Measurements from ENCODE around the gene ARID5B. TPM values are rescaled to one million over a fixed set of nuclear protein-coding genes. Genes with fewer than 3 reads are reported as not detected.
A peak's percentile ranks its signal among the peaks of the same experiment; 100 is the strongest.

Gene ARID5B
- total and polyA plus RNA-seq, 2 of the 4 experiments (the other 2 are of a cell fraction), result 41.0 to 125 TPM

DNA sequence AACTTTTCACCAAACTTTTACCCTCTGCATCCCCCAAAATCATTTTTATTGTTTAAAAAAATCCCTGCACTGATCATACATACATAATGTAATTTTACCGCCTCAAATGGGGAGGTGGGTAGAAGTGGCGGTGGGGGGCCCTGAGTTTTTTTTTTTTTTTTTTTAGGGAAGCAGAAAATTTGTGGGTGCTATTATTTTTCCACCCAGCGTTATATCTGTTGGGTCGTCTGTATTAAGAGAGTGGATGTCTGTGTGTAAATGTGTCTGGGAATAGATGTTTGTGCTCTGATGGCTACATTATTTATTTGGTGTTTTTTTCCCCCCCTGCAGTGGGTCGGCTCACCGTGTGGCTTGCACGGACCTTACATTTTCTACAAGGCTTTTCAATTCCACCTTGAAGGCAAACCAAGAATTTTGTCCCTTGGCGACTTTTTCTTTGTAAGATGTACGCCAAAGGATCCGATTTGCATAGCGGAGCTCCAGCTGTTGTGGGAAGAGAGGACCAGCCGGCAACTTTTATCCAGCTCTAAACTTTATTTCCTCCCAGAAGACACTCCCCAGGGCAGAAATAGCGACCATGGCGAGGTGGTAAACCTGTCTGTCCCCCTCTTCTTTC, 438 bp downstream of the ARID5B start:
- peak overlapping the region; percentile 91 for H3K4me2 ChIP-seq (ENCODE audit: low read depth, low read length)
- H4K5ac ChIP-seq (ENCODE audit: low read depth, low read length), result peak overlapping the region; percentile 51
- H3K23ac ChIP-seq (ENCODE audit: low read depth, low read length), result peak overlapping the region; percentile 98
- no peaks in the 10 kb centered on the region for H3K9me3 ChIP-seq (ENCODE audit: control insufficient read depth, insufficient read depth, low read length)
- no peak for ATAC-seq (ENCODE audit: low read depth)
- peak overlapping the region; percentile 94 for H3K4ac ChIP-seq (ENCODE audit: low read depth, low read length)
- peak overlapping the region; percentile 66 for H2AK9ac ChIP-seq (replicated peaks; ENCODE audit: low read depth, low read length, poor library complexity)
- H3K9ac ChIP-seq (ENCODE audit: low read depth, low read length), result peak overlapping the region; percentile 100
- WGBS, 2 experiments (ENCODE audit: extremely low coverage in 2 of 2, insufficient read length in 1 of 2), result 0% methylated on average over 1 of the region's 14 CpGs; no CpG with 5 or more reads in 1 of the 2 experiments
- dilution Hi-C loops (cut with HindIII; ENCODE audit: low sequenced_read_pairs, unreplicated experiment), result no loop called here
- H2BK120ac ChIP-seq (ENCODE audit: low read depth, low read length), result peak overlapping the region; percentile 88
- ChIA-PET CTCF (interaction anchor here (0.6 to 1.2 kb wide), 6 partner anchors 35 to 343 kb away, joined by 3 to 7 read pairs (median 3); no protein-coding TSS in a partner anchor), POLR2A (ENCODE audit: unreplicated experiment) (interaction anchor here (0.5 to 1.1 kb wide), 5 partner anchors 36 to 329 kb away, joined by 3 to 14 read pairs (median 4); no protein-coding TSS in a partner anchor)
- peak overlapping the region; percentile 60 for H3K4me3 ChIP-seq (ENCODE audit: insufficient read depth, low read depth, low read length)
- H3K79me1 ChIP-seq (ENCODE audit: low read depth in 1 of 2, low read length in 2 of 2), result peaks cover 4 to 30% of the 10 kb centered on the region in 2 experiments; a peak in 3 of 4 replicates
- H3K18ac ChIP-seq (ENCODE audit: low read depth, low read length), result peak overlapping the region; percentile 95
- in situ Hi-C loops (cut with MboI; ENCODE audit: low sequenced_read_pairs), result loop anchor here (5.0 to 10.0 kb wide), 2 partner anchors 150 to 333 kb away; no protein-coding TSS in a partner anchor
- BruUV-seq (replicated peaks), result TSS peak; percentile 83
- peaks cover under 1% of the 10 kb centered on the region; the same call in 1 of the 2 replicates for H3K36me3 ChIP-seq (ENCODE audit: control insufficient read depth, insufficient read depth, low read length)
- H2AK5ac ChIP-seq (ENCODE audit: low read depth, low read length), result 0 out of 2 replicates have a peak overlapping the region, but pooled peaks have one; percentile 47
- peaks cover 20% of the 10 kb centered on the region; the same call in 1 of the 2 replicates for H4K20me1 ChIP-seq (ENCODE audit: insufficient read depth, low read length)
- H2BK20ac ChIP-seq (ENCODE audit: low read depth, low read length), result peak overlapping the region; percentile 47; the same call in 1 of the 2 replicates
- peak overlapping the region; percentile 96; the same call in 2 of the 3 replicates for H2BK15ac ChIP-seq (ENCODE audit: low read depth, low read length)
- H3K56ac ChIP-seq (ENCODE audit: extremely low read depth, insufficient read depth, low read length), result peak overlapping the region; percentile 96
- peak overlapping the region; percentile 96 for H3K14ac ChIP-seq (replicated peaks; ENCODE audit: low read depth, low read length)
- no peaks in the 10 kb centered on the region for H3K27me3 ChIP-seq (ENCODE audit: control insufficient read depth, insufficient read depth, low read length)
- H2BK5ac ChIP-seq (ENCODE audit: low read depth, low read length, poor library complexity, severe bottlenecking), result peak overlapping the region; percentile 92
- H4K91ac ChIP-seq (ENCODE audit: insufficient read depth, low read depth, low read length), result peak overlapping the region; percentile 93
- peaks cover 8% of the 10 kb centered on the region for H3K9me1 ChIP-seq (ENCODE audit: insufficient read depth, low read length)
- H3K27ac ChIP-seq (ENCODE audit: insufficient read depth, low read length), result peak overlapping the region; percentile 99
- intact Hi-C loops (cut with micrococcal nuclease), result loop anchor here (2.0 to 10.0 kb wide), 11 partner anchors 37 to 1085 kb away; partner anchors contain the start of gene TMEM26
- peaks cover 15% of the 10 kb centered on the region for H3K4me1 ChIP-seq (ENCODE audit: control insufficient read depth, insufficient read depth, low read length)
- H2AFZ ChIP-seq (replicated peaks; ENCODE audit: low read length, poor library complexity), result peak overlapping the region; percentile 69
- H4K8ac ChIP-seq (ENCODE audit: low read depth in 2 of 2, low read length in 2 of 2), result peak overlapping the region; percentile 81 to 86; a peak in 3 of 4 replicates
- DNase-seq, result no peak
- TF ChIP-seq POLR2A (IDR thresholded peaks at IDR 0.05; ENCODE audit: low read depth, low read length), result no peak
- TF ChIP-seq CHD1 (IDR thresholded peaks at IDR 0.05; ENCODE audit: low read depth, low read length), result no peak; the same call in 1 of the 2 replicates
- TF ChIP-seq MAZ (IDR thresholded peaks at IDR 0.05; ENCODE audit: borderline replicate concordance, low read depth, low read length), result no peak
- no peak for TF ChIP-seq MXI1 (IDR thresholded peaks at IDR 0.05; ENCODE audit: borderline replicate concordance, low read depth, low read length)
- TF ChIP-seq RAD21 (IDR thresholded peaks at IDR 0.05; ENCODE audit: low read length), result no peak
- TF ChIP-seq RFX5 (IDR thresholded peaks at IDR 0.05; ENCODE audit: low read depth, low read length), result no peak
- no peak for TF ChIP-seq SMC3 (IDR thresholded peaks at IDR 0.05; ENCODE audit: low read depth, low read length)
- no peak for TF ChIP-seq BHLHE40 (IDR thresholded peaks at IDR 0.05; ENCODE audit: low read depth, low read length)
- TF ChIP-seq MAFK (IDR thresholded peaks at IDR 0.05; ENCODE audit: low read depth, low read length), result no peak
- TF ChIP-seq, protein P1, sequence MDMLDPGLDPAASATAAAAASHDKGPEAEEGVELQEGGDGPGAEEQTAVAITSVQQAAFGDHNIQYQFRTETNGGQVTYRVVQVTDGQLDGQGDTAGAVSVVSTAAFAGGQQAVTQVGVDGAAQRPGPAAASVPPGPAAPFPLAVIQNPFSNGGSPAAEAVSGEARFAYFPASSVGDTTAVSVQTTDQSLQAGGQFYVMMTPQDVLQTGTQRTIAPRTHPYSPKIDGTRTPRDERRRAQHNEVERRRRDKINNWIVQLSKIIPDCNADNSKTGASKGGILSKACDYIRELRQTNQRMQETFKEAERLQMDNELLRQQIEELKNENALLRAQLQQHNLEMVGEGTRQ (IDR thresholded peaks at IDR 0.05; ENCODE audit: low read depth, low read length), result no peak
- TF ChIP-seq NFE2L2 (IDR thresholded peaks at IDR 0.05; ENCODE audit: low read depth, low read length), result no peak
- no peak for TF ChIP-seq CTCF (conservative IDR thresholded peaks at IDR 0.05; ENCODE audit: low read depth, low read length)
- no peak for TF ChIP-seq RCOR1 (IDR thresholded peaks at IDR 0.05; ENCODE audit: insufficient replicate concordance, low read length)
- no peak for TF ChIP-seq FOS (IDR thresholded peaks at IDR 0.05; ENCODE audit: low read depth, low read length)
